ENCODE measurements around the gene KRT74.

- TF ChIP-seq CTCF (conservative IDR thresholded peaks at IDR 0.05; ENCODE audit: low read length) (peak; percentile 77), EZH2phosphoT487 (IDR thresholded peaks at IDR 0.05; ENCODE audit: borderline replicate concordance, low read depth, low read length) (no peak)
Observed at GRCh38 chr12:52582971-52583456, 9.4 kb upstream of the KRT74 start.
